Measurements from ENCODE around the gene TUBB1.

The TUBB1 gene

GRCh38 chr20:59044796-59045195, 25.6 kb downstream of the TUBB1 start:
- no peak for DNase-seq

DNA sequence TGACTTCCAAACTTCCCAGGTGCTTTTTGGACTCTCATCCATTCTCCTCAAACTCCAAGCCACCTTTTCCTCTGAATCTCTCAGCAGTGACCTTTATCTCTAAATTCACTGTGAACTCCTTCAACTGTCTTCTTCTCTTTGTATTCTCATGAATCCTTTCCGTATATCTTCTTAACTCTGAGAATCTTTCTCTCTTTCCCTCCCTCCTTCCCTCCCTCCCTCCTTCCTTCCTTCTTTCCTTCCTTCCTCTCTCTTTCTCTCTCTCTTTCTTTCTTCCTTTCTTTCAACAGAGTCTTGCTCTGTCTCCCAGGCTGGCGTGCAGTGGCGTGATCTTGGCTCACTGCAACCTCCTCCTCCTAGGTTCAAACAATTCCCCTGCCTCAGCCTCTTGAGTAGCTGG, 27.6 kb downstream of the TUBB1 start:
- DNase-seq = no peak

- no peak for DNase-seq
These were observed 28.9 kb downstream of the TUBB1 start for GRCh38 chr20:59047938-59048680.

DNA sequence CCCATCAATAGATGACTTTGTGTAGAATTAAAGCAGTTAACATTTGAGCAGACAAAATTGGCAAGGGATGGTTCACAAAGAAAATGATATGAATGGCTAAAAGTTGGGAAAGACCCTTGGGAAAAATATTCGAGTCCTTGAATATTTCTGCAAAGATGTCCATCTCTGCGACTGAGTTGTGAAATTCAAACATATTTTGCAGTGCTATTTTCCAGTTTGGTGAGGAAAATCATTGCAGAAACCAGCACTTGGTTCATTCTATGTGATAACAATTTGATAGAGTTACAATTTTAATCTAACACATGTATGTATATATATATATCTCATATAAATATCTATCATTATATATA, 29.4 kb downstream of the TUBB1 start:
- DNase-seq = no peak

GRCh38 chr20:59050437-59050836, 31.2 kb downstream of the TUBB1 start:
- no peak for DNase-seq

- no peak for DNase-seq
These were observed 32.5 kb downstream of the TUBB1 start for GRCh38 chr20:59051666-59052185.

GRCh38 chr20:59055302-59055701, 36.1 kb downstream of the TUBB1 start:
- no peak for DNase-seq

GRCh38 chr20:59062081-59062480, 42.9 kb downstream of the TUBB1 start:
- no peak for DNase-seq

DNA sequence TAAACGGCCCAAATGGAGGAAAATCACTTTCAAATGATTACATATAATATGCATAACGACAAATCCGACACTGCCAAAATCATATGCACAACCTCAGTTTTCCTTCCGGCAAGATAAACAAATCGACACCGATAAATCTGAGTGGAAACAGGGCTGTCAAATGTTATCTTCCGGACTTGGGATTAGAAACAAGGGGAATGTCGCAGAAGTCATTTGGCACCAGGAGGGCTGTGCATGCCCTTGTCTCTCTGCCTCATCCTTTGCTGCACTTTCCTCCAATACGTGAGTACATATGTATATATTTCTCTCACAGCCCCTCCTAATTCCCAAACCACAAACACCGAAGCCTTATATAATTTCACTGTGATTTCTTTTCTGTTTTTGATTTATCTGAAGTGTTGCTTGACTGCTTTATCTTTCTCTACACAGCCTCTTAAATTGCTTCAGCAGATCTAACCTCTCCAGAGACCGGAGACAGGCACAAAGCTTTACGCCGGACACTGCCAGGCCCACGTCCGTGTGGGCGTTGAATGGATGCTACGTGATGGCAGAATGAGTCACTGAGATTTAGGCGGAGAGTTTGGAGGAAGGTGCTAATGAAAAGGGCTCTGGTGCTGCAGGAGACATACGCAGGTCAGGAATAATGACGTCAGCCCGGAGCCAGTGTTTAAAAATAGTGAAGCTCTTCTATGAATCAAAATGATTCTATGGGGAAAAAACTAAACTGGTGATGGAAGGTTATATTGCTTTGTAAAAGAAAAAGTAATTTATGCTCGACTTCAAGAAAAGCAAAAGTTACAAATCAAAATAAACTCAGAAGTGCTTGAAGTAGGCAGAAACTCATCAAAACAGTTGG, 44.4 kb downstream of the TUBB1 start:
- no peak for DNase-seq

GRCh38 chr20:59064214-59064722, 45.0 kb downstream of the TUBB1 start:
- DNase-seq = no peak

DNA sequence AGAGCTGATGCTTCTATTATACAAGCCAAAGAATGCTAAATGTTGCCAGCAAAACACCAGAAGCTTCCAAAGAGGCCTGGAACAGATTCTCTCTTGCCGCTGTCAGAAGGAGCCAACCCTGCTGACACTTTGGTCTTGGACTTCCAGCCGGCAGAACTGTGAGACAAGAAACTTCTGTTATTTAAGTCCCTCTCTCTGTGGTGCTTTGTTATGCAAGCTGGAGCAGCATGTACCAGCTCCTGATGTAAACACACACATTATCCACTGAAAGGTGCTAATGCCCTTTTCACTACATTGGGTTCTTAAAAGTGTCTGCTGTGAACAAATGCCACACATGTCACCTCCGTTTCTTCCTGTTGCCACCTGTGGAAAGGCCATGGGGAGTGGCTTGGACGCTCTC, 49.3 kb downstream of the TUBB1 start:
- no peak for DNase-seq

- DNase-seq = no peak
These were observed 49.8 kb downstream of the TUBB1 start for GRCh38 chr20:59069026-59069425.

- DNase-seq = no peak
These were observed 52.0 kb downstream of the TUBB1 start for GRCh38 chr20:59071216-59071615.

DNA sequence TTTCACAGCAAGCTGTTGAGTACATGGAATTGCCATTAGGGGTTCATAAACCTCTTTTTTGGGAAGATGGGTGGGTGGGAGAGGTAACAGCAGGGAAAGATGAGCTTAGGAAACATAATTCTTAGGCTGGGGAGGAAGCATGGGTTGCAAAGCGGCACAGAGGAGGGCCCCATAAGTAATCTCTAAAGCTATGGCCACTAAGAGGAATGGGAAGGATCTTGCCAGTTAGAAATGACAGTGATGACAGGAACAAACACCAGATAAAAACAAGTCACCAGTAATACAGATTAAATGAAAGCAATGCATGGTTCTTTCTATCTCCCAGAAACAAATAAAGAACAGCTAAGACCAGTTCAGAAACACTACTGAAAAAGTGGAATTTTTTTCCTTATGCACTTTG, 54.4 kb downstream of the TUBB1 start:
- no peak for DNase-seq

- no peak for DNase-seq
These were observed 55.2 kb downstream of the TUBB1 start for GRCh38 chr20:59074456-59074855.

- DNase-seq = no peak
These were observed 56.8 kb downstream of the TUBB1 start for GRCh38 chr20:59075934-59076508.
